NCI-H345 treated with DMSO at 0.1 percent for 48 hours (cell line): ENCODE measurements around the gene CHI3L1.
A peak's percentile ranks its signal among the peaks of the same experiment; 100 is the strongest.

Source experiments
- DNase-seq: peaks from one replicate; lab custom pipeline; 2025; ENCODE audit not compliant: unreplicated experiment; lab: John Stamatoyannopoulos, UW

The CHI3L1 gene

DNA sequence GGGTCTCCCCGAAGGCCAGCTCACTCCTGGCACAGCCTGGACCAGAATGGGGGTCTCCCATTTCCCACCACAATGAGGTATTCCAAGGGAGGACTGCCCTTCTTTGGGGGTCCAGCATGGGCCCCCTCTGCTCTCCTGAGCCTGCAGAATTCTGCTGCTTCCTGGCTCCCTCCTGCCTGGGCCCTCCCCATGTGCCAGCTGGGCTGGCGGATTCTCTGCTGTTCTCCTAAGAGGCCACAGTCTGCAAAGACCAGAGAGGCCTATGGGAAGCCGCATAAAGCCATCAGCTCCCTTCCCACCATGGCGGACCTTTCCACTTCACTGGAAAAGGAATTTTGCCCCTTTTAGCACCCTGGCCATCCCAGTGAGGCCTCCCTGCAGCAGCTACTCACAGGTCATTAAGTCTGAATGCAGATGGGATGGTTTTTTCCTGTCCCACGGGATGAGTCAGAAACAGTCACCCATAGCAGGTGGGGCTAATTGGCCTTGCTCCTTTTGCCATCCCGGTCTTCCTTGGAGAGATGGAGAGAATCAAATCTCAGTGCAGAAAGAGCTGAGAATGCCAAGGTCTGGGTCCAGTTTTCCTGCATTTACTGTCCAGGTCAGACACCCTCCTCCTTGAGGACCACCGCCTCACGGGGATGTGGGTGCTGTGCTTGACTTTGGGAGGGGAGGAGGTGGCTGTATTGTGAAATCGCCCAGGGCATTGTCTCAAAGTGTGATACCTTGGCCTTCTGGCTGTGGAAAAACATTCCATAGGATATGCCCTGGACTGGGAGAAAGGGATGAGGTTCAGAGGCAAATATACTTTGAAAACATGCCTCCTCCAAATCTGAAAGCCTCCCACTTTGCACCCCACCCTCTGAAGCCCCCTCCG, 34.1 kb downstream of the CHI3L1 start:
- DNase-seq = no peak

DNA sequence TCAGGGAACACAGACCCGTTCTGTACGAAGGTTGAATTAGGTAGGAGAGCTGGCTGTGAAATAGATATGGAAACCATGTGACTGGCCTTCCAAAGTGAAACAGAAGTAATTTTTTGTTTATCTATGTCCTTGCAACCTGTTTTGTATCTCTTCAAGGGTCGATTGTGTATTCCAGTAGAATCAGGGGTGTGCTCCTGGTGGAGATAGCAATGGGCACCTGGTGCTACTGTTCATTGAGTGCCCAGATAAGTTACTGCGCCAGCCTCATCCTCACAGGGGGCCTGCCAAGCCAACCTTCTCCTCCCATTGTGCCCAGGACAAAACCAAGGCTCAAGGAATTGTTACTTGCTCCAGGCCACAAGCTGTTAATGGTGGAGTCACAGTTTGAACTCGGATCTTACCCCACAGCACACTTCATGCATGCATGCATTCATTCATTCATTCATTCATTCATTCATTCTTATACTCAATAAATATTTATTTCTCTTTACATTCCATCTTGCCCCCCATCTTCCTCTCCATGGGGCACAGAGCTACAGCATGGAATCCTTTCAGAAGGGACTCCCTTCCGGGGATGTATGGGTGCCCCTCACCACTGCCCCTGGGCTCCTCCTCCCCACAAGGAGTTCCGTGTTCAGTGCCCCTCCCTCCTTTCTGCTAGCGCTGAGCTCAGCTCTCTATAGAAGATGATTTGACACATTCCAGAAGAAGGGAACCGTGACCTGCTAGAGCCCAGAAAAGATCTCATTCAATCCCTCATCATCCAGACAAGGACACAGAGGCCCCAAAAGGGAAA, 34.9 kb downstream of the CHI3L1 start:
- no peak for DNase-seq

DNA sequence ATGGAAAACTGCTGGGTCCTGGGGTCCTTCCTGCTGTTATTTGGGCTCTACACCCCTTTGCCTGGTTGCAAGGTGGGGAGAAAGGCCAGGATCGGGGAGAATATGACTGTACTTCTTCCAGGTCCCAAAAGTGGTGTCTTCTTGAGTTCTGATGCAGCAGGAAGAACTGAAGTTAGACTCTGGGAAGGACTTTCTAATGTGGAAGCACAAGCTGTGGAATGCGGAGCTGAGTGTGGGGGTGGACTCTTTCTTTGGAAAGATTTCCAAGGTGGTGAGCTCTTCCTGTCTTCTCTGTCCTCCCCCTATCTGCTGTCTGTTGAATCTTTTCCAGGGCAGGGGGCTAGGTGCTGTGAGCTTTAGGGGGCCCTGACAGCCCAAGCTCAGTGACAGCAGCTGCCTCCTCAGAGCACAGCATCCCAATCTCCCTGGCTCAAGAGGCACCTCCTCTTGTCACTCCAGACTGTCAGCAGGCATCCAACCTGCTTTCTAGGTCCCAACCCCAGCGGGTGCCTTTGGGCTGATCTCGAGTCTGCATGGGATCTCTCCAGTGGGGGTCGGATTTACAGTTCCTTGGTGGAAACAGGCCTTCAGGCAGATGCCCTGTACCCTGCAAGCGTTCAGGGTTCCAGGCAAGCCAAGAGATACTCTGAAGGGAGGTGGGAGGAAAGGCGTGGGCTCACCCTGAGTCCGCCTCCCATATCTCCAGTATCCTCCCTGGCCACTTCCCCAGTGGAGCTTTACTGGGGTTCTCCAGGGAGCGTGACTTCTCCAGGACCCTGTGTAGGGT, 35.8 kb downstream of the CHI3L1 start:
- DNase-seq = no peak

DNA sequence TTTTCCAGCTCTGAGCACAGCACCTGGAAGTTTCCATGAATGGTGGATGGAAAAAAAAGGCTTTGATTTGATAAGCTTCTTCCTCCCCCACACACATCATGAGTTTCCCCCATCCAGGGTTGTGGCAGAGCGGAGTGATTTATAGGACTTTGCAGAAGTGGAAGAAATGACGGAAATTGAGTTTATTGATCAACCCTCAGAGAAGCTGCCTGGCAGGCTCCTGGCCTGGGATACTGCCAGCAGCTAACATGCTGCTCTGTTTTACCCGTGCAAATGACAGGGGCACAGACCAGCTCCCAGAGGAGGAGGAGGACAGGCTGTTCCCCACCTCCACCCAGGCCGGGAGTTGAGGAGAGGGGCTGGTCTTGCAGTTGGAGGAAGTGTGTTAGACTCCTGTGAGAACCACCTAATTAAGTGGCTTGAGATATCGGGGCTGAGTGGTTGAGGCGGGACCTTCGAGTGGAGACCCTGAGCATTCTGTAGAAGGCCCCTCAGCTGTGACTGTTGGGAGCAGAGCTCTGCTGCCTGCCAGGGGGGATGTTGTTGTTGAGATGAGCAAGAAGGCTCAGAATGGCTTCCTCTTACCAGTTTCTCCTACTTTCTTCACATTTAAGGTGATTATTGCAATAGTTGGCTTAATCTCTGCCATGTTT, 37.2 kb downstream of the CHI3L1 start:
- no peak for DNase-seq

DNA sequence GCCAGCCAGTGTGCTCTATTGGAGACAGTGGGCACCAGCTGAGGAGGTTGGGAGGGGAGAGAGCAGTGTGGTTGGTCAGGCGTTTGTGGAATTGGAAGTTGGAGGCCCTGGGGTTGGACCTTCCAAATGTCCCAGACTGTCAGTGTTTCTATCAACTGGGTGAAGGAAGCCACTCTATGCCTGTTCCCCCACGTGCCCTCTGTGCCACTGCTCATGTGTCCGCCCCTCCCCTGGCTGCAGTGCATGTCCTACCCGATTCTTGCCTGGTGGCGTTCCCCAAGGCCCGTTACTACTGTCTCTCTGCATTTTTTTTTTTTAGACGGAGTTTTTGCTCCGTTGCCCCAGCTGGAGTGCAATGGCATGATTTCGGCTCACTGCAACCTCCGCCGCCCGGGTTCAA, 37.9 kb downstream of the CHI3L1 start:
- DNase-seq = no peak

DNA sequence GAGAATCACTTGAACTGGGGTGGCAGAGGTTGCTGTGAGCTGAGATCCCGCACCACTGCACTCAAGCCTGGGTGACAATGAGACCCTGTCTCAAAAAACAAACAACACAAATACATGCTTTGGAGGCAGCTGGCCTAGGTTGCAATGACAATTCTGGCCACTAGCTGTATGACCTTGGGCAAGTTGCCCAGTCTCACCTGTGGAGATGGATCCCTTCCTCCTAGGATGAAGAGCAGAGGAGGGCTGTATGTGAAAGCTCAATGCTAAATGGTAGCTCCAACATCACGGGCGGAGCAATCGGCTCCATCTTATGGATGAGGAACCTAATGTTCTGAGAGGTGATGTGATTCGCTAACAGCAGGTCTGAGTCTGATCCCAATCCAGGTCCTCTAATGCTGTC, 38.4 kb downstream of the CHI3L1 start:
- no peak for DNase-seq

DNA sequence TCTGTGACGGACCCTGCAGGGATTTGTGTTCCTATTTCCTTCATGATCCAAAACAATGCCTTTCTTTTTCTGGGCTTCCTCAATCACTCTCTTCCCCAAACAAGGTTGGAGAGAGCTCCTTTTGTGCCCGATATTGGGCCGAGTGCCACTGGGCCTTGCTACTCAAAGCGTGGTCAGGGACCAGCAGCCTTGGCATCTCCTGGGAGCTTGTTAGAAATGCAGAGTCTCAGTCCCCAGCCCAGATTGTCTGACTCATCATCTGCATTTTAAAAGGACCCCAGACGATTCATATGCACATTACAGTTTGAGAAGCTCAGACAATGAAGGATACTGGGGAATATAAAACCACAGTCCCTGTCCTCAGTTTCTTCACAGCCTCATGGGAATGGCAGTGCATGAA, 39.1 kb downstream of the CHI3L1 start:
- no peak for DNase-seq

DNA sequence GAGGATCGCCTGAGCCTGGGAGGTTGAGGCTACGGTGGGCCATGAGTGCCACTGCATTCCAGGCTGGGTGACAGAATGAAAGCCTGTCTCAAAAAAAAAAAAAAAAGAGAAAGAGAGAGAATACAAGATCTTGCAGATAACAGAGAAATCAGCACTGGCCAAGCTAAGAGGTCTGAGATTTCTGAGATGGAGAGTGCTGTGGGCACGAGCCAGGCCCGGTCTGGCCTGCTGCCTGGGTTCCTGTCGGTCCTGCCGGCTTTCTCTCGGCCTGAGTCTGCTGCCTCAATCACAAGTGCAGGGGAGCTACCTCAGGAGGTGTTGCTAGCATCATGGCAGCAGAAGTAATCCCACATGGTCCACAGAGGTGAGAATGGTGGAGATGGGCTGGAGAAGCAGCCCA, 40.0 kb downstream of the CHI3L1 start:
- no peak for DNase-seq

DNA sequence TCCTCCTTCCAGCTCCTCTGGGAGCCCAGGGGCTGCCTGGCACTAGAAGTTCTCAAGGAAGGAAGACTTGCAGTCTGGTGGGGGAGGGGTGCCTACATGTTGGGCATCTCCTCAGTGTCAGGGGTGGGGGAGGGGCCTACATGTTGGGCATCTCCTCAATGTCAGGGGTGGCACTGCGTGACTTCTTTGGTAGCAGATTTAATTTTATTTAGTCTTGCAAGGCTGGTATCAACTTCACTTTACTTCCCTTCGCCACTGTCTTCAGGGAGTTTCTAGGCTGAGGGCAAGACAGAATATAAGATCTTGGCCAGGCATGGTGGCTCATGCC, 40.5 kb downstream of the CHI3L1 start:
- DNase-seq = no peak

DNA sequence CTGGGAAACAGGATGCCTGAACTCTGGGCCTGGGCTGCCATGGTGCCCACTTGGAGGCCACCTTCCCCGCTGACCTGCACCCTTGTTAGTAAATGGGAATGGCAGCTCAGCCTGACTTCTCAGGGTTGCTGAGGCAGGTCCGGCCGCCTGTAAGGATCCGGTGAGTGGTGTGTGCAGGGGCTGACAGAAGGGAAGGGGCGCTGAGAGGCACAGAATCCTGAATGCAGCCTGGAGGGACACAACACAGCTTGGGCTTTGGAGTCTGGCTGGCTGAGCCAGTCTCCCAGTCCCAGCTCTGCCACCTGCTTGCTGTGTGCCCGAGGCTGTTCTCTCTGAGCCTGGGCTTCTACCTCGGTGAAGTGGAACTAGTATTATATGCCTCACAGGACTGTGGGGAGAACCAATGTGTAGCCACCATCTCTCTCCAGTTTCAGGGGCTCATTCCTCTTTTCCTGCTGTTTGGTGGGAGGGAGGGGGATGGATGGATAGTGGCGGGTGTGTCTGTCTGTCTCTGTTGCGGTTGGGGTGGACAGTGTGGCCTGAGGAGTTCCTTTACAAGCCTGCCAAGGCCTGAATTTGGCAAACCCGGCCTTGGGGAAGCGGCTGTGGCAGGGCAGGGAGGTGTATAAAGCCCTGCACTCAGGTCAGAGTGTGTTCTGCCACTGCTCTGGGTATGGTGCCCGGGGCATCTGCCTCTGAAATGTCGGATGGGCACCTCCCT, 41.0 kb downstream of the CHI3L1 start:
- DNase-seq = no peak

DNA sequence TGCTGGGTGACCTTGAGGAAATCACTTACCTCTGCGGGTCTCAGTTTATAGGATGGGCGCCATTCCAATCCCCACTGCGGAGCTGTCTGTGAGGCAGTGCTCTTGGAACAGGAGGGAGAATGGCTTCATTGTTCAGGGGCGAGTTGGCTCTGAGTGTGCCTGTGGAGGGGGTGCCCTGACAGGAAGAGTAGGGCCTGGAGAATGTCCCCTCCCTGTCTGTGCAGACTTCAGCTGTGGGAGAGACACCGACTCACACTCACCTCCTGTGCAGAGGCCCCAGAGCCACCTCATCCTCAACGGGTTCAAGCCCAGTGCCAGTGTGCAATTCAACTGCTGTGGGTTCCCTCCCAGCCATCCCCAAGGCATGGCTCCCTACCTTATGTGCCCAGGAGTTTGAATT, 41.8 kb downstream of the CHI3L1 start:
- DNase-seq = no peak

DNA sequence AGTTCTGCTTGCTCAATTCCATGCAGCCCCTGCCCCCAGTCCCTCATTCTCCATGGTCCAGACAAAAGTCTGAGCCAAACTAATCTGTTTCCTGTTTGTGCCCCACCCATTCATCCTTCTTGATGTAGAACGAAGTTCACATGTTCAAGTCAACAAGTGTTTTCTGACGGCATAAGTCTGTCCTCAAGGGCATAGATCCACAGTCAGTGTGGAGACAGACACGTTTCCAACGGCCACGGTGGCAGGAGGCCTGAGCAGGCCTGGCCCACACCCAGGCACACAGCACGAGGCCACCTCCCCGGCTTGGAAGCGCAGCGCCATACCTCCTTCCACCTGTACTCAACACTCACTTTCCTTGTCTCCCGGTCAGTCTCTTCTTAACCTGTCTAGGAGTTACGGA, 42.9 kb downstream of the CHI3L1 start:
- no peak for DNase-seq

DNA sequence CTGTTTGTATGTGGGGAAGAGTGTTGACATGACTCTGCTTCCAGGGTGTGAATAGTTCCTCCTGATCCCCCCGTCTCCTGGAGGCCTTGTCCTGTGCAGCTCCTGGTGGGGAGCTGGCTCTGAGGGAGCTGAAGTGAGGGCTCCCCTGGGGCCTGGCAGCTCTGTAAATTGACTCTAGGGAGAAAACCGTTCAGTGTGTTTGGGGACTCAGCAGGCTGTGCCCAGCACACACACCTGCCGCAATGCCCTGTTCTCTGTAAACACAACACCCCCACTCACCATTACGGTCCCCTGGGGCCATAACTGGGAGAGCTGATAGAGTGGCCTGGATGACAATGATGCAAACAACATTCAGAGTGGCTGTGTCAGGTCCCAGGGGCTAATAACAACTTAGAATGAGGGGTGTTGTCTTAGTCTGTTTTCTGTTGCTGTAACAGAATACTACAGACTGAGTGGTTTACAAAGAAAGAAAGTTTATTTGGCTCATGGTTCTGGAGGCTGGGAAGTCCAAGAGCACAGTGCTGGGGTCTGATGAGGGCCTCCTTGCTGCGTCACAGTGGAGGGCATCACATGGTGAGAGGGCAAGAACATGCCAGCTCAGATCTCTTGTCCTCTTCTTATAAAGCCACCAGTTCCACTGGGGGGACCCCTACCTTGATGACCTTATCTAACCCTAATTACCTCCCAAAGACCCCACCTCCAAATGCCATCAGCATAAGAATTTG, 43.7 kb downstream of the CHI3L1 start:
- DNase-seq = peak; percentile 97

DNA sequence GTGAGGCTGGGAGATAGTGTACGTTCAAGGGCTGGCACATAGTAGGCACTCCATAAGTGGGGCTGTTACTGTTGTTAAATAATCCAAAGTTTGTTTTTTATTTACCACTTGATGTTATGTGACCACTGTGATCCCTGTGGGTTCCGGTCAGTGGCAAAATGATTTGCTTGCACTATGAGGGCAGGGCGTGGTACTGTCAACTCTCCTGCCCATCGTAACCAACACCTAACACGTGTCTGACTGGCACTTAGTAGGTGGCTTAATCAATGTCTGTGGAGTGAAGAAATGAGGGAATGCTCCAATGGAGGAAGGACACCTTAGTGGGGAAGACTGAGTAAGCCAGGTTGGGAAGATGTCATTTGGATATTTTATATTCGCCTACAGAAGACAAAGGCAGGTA, 44.4 kb downstream of the CHI3L1 start:
- no peak for DNase-seq

DNA sequence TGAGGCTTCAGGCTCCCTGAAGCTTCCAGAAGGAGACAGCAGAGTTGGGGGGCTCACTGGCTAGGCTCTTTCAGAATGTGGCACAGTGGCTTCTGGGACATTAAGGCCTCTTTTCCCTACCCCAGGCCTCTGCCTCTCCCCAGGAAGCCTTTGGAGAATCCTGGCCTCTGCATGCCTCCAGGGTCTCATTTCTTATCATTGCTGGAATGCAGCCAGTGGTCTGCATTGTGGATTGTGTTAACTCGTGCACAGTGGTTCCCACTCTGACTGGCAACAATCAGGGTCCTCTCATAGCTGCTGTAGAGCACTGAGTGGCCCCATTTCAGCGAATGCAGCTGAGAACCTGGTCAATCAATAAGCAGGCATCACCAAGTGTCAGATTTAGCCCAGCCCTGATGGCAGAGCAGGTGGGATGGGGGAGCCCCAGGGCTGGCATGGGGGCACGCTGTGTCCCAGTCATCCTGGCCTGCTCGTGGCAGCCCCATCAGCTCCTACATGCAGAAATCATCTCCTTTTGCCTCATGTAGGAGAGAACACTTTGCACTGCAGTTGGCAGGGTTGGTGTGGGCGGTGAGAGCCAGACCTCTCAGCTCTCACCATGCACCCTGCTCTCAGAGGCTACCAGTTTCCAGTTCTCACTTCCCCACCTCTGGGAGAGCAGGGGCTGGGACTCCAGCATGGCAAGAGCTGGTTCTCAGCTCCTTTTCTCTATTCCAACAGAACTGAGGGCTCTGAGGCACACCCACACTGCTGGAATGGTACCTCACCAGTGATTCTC, 45.6 kb downstream of the CHI3L1 start:
- no peak for DNase-seq

DNA sequence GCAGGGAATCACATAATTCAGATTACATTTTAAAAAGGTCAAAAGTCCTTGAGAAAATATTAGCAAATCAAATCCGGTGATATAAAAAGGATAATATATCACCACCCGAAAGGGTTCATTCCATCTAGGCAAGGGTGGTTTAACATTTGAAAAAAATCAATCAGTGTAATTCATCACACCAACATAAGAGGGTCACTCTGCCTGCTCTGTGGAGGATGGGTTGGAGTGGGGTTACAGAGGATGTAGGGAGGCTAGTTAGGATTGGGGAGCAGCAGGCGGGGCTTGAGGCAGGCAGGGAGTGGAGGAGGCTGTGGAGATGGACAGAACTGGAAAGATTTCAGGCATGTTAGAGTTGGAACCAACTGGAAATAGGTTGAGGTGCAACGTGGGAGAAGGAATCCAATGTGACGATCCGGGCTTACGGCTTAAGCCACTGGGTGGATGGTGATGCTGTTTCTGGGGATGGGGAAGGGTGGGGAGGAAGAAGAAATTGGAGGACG, 46.5 kb downstream of the CHI3L1 start:
- DNase-seq = no peak

DNA sequence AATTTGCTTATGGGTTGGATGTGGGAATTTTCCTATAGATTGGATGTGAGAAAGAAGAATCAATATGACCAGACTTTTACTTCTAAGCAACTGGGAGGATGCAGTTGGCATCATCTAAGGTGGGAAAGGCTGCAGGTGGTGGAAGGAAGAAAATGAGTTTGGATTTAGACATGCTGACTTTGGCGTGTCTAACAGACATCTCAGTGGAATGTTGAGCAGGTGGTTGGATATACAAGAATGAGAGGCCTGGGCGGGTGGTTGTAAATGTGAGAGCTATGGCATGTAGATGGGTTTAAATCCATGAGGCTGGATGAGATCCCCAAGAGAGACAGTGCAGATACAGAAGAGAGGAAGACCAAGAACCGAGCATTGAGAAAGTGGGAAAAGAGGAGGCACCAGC, 48.4 kb downstream of the CHI3L1 start:
- no peak for DNase-seq

DNA sequence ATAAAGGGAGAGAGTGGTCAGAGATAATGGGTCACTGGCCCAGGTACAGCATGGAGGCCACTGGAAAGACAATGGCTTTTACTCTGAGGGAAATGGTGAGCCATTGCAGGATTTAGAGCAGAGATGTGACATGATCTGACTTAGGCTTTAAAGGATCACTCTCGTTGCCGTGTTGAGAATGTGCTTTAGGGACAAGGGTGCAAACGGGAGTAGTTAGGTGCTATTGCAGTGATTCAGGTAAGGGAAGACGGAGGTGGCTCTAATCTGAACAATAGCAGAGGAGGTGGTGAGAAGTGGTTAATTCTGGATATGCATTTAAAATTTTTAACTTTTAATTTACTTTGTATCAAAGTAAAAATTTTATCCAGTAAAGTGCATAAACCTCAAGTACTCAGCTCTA, 49.2 kb downstream of the CHI3L1 start:
- no peak for DNase-seq
